ENCODE data around the gene STMP1. TPM values are rescaled to one million over a fixed set of nuclear protein-coding genes. Genes with fewer than 3 reads are reported as not detected.

Gene STMP1
- polyA plus RNA-seq, 1 of the 3 experiments (the other 2 are of a cell fraction) = 26.0 TPM

DNA sequence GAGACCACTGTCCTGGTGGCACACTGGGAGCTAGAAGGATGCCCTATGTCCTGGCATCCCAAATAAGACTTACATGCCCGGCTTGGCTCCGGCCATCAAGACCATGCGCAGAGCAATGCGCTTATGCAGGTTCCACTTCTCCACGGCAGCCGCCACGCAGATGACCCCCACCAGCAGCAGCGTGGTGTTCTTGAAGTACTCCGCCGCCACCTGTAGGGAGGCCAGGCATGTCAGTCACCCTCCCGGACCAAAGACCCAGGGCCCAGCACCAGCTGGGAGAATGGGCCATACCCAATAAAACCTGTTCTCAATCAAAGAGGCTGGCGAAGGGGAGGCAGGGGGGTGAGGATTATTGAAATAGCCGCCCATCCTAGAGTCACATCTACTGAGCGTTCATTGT lies 45.7 kb downstream of the STMP1 start (continued):
- TF ChIP-seq, protein P1, sequence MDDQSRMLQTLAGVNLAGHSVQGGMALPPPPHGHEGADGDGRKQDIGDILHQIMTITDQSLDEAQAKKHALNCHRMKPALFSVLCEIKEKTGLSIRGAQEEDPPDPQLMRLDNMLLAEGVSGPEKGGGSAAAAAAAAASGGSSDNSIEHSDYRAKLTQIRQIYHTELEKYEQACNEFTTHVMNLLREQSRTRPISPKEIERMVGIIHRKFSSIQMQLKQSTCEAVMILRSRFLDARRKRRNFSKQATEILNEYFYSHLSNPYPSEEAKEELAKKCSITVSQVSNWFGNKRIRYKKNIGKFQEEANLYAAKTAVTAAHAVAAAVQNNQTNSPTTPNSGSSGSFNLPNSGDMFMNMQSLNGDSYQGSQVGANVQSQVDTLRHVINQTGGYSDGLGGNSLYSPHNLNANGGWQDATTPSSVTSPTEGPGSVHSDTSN (IDR thresholded peaks at IDR 0.05) = no peak
- no peak for TF ChIP-seq MEF2A (IDR thresholded peaks at IDR 0.05; ENCODE audit: borderline replicate concordance, low read depth)

DNA sequence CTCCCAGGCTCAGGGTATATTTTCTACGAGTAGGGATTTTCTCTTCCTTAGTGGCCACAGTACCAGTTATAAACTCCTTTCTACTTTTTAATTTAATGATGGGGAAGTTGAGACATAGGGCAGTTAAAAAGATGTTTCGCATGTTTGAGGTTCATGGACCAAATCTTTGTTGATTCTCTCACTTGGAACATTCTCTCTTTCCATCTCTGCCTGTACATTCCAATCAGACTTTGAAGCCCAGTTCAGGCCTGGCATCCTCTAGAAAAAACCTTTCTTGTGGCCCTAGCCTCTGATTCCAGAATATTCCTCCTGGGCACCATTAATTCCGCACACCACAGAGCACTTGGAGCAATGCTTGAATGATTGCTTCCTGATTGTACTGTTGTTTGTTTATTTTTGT lies 47.2 kb downstream of the STMP1 start:
- 97% methylated on average over 3 of the region's 3 CpGs for WGBS (ENCODE audit: low lambda C conversion rate)
- no peak overlapping the region for H3K27ac ChIP-seq (ENCODE audit: low read depth in 2 of 2, low read length in 1 of 2)
- no peaks in the 10 kb centered on the region for H3K27me3 ChIP-seq (ENCODE audit: insufficient read depth)
- no peaks in the 10 kb centered on the region for H3K36me3 ChIP-seq (replicated peaks in 1 of 2; ENCODE audit: control insufficient read depth in 1 of 2, insufficient read depth in 2 of 2, low read length in 1 of 2)
- H4K20me1 ChIP-seq (ENCODE audit: insufficient read depth) = no peaks in the 10 kb centered on the region
- TF ChIP-seq, protein P2, sequence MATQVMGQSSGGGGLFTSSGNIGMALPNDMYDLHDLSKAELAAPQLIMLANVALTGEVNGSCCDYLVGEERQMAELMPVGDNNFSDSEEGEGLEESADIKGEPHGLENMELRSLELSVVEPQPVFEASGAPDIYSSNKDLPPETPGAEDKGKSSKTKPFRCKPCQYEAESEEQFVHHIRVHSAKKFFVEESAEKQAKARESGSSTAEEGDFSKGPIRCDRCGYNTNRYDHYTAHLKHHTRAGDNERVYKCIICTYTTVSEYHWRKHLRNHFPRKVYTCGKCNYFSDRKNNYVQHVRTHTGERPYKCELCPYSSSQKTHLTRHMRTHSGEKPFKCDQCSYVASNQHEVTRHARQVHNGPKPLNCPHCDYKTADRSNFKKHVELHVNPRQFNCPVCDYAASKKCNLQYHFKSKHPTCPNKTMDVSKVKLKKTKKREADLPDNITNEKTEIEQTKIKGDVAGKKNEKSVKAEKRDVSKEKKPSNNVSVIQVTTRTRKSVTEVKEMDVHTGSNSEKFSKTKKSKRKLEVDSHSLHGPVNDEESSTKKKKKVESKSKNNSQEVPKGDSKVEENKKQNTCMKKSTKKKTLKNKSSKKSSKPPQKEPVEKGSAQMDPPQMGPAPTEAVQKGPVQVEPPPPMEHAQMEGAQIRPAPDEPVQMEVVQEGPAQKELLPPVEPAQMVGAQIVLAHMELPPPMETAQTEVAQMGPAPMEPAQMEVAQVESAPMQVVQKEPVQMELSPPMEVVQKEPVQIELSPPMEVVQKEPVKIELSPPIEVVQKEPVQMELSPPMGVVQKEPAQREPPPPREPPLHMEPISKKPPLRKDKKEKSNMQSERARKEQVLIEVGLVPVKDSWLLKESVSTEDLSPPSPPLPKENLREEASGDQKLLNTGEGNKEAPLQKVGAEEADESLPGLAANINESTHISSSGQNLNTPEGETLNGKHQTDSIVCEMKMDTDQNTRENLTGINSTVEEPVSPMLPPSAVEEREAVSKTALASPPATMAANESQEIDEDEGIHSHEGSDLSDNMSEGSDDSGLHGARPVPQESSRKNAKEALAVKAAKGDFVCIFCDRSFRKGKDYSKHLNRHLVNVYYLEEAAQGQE (IDR thresholded peaks at IDR 0.05; ENCODE audit: low read depth, low read length) = no peak
- TF ChIP-seq NRF1 (IDR thresholded peaks at IDR 0.05; ENCODE audit: low read depth, low read length) = no peak
- TF ChIP-seq RXRA (IDR thresholded peaks at IDR 0.05; ENCODE audit: borderline replicate concordance, low read depth) = no peak
- TF ChIP-seq, protein P3, sequence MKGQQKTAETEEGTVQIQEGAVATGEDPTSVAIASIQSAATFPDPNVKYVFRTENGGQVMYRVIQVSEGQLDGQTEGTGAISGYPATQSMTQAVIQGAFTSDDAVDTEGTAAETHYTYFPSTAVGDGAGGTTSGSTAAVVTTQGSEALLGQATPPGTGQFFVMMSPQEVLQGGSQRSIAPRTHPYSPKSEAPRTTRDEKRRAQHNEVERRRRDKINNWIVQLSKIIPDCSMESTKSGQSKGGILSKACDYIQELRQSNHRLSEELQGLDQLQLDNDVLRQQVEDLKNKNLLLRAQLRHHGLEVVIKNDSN (IDR thresholded peaks at IDR 0.05; ENCODE audit: borderline replicate concordance, low read depth) = no peak
- no peak for TF ChIP-seq SMC3 (IDR thresholded peaks at IDR 0.05; ENCODE audit: low read depth, low read length)
- TF ChIP-seq, protein P4, sequence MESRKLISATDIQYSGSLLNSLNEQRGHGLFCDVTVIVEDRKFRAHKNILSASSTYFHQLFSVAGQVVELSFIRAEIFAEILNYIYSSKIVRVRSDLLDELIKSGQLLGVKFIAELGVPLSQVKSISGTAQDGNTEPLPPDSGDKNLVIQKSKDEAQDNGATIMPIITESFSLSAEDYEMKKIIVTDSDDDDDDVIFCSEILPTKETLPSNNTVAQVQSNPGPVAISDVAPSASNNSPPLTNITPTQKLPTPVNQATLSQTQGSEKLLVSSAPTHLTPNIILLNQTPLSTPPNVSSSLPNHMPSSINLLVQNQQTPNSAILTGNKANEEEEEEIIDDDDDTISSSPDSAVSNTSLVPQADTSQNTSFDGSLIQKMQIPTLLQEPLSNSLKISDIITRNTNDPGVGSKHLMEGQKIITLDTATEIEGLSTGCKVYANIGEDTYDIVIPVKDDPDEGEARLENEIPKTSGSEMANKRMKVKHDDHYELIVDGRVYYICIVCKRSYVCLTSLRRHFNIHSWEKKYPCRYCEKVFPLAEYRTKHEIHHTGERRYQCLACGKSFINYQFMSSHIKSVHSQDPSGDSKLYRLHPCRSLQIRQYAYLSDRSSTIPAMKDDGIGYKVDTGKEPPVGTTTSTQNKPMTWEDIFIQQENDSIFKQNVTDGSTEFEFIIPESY (IDR thresholded peaks at IDR 0.05; ENCODE audit: borderline replicate concordance, low read depth) = no peak
- TF ChIP-seq, protein P5, sequence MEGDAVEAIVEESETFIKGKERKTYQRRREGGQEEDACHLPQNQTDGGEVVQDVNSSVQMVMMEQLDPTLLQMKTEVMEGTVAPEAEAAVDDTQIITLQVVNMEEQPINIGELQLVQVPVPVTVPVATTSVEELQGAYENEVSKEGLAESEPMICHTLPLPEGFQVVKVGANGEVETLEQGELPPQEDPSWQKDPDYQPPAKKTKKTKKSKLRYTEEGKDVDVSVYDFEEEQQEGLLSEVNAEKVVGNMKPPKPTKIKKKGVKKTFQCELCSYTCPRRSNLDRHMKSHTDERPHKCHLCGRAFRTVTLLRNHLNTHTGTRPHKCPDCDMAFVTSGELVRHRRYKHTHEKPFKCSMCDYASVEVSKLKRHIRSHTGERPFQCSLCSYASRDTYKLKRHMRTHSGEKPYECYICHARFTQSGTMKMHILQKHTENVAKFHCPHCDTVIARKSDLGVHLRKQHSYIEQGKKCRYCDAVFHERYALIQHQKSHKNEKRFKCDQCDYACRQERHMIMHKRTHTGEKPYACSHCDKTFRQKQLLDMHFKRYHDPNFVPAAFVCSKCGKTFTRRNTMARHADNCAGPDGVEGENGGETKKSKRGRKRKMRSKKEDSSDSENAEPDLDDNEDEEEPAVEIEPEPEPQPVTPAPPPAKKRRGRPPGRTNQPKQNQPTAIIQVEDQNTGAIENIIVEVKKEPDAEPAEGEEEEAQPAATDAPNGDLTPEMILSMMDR (IDR thresholded peaks at IDR 0.05) = no peak
- no peak for TF ChIP-seq CHD2 (IDR thresholded peaks at IDR 0.05; ENCODE audit: low read length, partially characterized antibody)
- TF ChIP-seq FOXJ3 (CRISPR knock-in tag; IDR thresholded peaks at IDR 0.05) = no peak
- TF ChIP-seq FOXM1 (IDR thresholded peaks at IDR 0.05; ENCODE audit: low read depth) = no peak
- no peak for TF ChIP-seq RAD21 (IDR thresholded peaks at IDR 0.05; ENCODE audit: low read length)
- TF ChIP-seq, protein P6, sequence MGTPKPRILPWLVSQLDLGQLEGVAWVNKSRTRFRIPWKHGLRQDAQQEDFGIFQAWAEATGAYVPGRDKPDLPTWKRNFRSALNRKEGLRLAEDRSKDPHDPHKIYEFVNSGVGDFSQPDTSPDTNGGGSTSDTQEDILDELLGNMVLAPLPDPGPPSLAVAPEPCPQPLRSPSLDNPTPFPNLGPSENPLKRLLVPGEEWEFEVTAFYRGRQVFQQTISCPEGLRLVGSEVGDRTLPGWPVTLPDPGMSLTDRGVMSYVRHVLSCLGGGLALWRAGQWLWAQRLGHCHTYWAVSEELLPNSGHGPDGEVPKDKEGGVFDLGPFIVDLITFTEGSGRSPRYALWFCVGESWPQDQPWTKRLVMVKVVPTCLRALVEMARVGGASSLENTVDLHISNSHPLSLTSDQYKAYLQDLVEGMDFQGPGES (IDR thresholded peaks at IDR 0.05; ENCODE audit: low read depth, low read length) = no peak
- TF ChIP-seq, protein P7, sequence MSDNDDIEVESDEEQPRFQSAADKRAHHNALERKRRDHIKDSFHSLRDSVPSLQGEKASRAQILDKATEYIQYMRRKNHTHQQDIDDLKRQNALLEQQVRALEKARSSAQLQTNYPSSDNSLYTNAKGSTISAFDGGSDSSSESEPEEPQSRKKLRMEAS (IDR thresholded peaks at IDR 0.05; ENCODE audit: low read depth) = no peak
- no peak overlapping the region for H3K4me2 ChIP-seq
- H3K9me2 ChIP-seq = no peaks in the 10 kb centered on the region
- peaks cover 20% of the 10 kb centered on the region for H3F3A ChIP-seq (replicated peaks; ENCODE audit: insufficient read depth)
- no peaks in the 10 kb centered on the region for H3K9me3 ChIP-seq
- no peak for DNase-seq
- H3K4me3 ChIP-seq (ENCODE audit: low read depth in 2 of 2, low read length in 1 of 2) = no peak overlapping the region
- H3K79me2 ChIP-seq (ENCODE audit: insufficient read depth) = no peaks in the 10 kb centered on the region
- H3K9ac ChIP-seq = no peak overlapping the region
- no peak overlapping the region for H2AFZ ChIP-seq (ENCODE audit: low read depth)
- CTCF ChIA-PET = interaction anchor here (0.7 to 11.2 kb wide), 8 partner anchors 11 to 909 kb away, joined by 3 to 153 read pairs (median 18); partner anchors contain the start of gene STMP1
- peaks cover 20 to 38% of the 10 kb centered on the region in 2 experiments for H3K4me1 ChIP-seq (ENCODE audit: control insufficient read depth in 1 of 2, insufficient read depth in 2 of 2, low read depth in 1 of 2, low read length in 1 of 2)
- POLR2A ChIA-PET = no interaction called here
